ENCODE measurements around the gene FXYD5. TPM values are rescaled to one million over a fixed set of nuclear protein-coding genes. Genes with fewer than 3 reads are reported as not detected.

Gene FXYD5
- total and polyA plus RNA-seq, 2 donors (not counting 3 experiments of a cell fraction or from before 2014, with no cell fraction given), result 223 to 290 TPM

- ChIA-PET CTCF (no interaction called here), POLR2A (no interaction called here)
- BruUV-seq (replicated peaks), result no TSS peak
- Histone ChIP-seq H3K9me3 (replicated peaks; ENCODE audit: control insufficient read depth, insufficient read depth, low read length) (no peaks in the 10 kb centered on the region), H2AFZ (ENCODE audit: low read depth, low read length) (no peak overlapping the region), H3K4me2 (ENCODE audit: insufficient read depth, low read length) (no peak overlapping the region), H3K36me3 (ENCODE audit: control insufficient read depth in 2 of 2, extremely low read depth in 1 of 2, insufficient read depth in 2 of 2, low read length in 2 of 2) (no peaks in the 10 kb centered on the region), H3K9me1 (replicated peaks; ENCODE audit: control insufficient read depth, extremely low read depth, insufficient read depth, low read length) (no peaks in the 10 kb centered on the region), H4K20me1 (replicated peaks; ENCODE audit: control insufficient read depth, extremely low read depth, insufficient read depth, low read length) (no peaks in the 10 kb centered on the region), H3K4me1 (ENCODE audit: control insufficient read depth, extremely low read depth, insufficient read depth, low read length) (no peaks in the 10 kb centered on the region), H3K27ac (ENCODE audit: insufficient read depth, low read depth, low read length) (no peak overlapping the region), H3K27me3 (ENCODE audit: control insufficient read depth in 2 of 2, insufficient read depth in 2 of 2, low read length in 2 of 2) (no peaks in the 10 kb centered on the region), H3K9ac (replicated peaks; ENCODE audit: extremely low read depth, insufficient read depth, low read length) (no peak overlapping the region), H3K79me2 (ENCODE audit: control insufficient read depth, insufficient read depth, low read length) (no peaks in the 10 kb centered on the region), H3K4me3 (replicated peaks in 1 of 3; ENCODE audit: insufficient read depth in 1 of 3, low read depth in 1 of 3, low read length in 3 of 3) (no peak overlapping the region)
- intact Hi-C loops (cut with micrococcal nuclease) (no loop called here), dilution Hi-C loops (cut with MboI; ENCODE audit: extremely low pct_ligation_motif_present, low sequenced_read_pairs) (no loop called here)
- no peak for TF ChIP-seq MAX (IDR thresholded peaks at IDR 0.05; ENCODE audit: insufficient read depth, insufficient read length)
- TF ChIP-seq CTCF (IDR thresholded peaks at IDR 0.05; ENCODE audit: extremely low read depth in 1 of 2, insufficient read depth in 1 of 2, low read depth in 1 of 2, low read length in 2 of 2), result no peak
- no peak for TF ChIP-seq EZH2 (IDR thresholded peaks at IDR 0.05; ENCODE audit: borderline replicate concordance, low read depth, low read length, severe bottlenecking)
- no peak for TF ChIP-seq POLR2AphosphoS5 (IDR thresholded peaks at IDR 0.05; ENCODE audit: insufficient read depth, low read depth, low read length)
- no peak for TF ChIP-seq FOS (IDR thresholded peaks at IDR 0.05; ENCODE audit: borderline replicate concordance, insufficient read depth, low read length)
- TF ChIP-seq MYC (IDR thresholded peaks at IDR 0.05; ENCODE audit: low read depth, low read length), result no peak
- TF ChIP-seq JUN (IDR thresholded peaks at IDR 0.05; ENCODE audit: borderline replicate concordance, insufficient read depth, insufficient read length, low read depth), result no peak
- TF ChIP-seq GATA2 (IDR thresholded peaks at IDR 0.05; ENCODE audit: insufficient read depth, insufficient read length, low read depth, low read length), result no peak
- TF ChIP-seq POLR2A (IDR thresholded peaks at IDR 0.05; ENCODE audit: low read depth, low read length), result no peak
- DNase-seq (ENCODE audit: low read depth, low spot score) (no peak), FAIRE-seq (no peak)
Measured at GRCh38 chr19:35108730-35109129, 45.8 kb upstream of the FXYD5 start.

Data from endothelial cell of umbilical vein (primary cell).